ENCODE measurements around the gene RAB7B.

Gene RAB7B

GRCh38 chr1:206023695-206024094 lies 20.5 kb upstream of the RAB7B start, which contains the start of gene CTSE:
CTSE (minus strand) TSS chr1:206023895; CDS start chr1:206023791, 104 bp downstream.
- Histone ChIP-seq H3K4me1 (ENCODE audit: low read length) (no peaks in the 10 kb centered on the region), H3K36me3 (replicated peaks; ENCODE audit: insufficient read depth, low read length) (no peaks in the 10 kb centered on the region), H3K27me3 (replicated peaks; ENCODE audit: insufficient read depth, low read length) (no peaks in the 10 kb centered on the region), H3K9ac (ENCODE audit: low read length) (no peak within 1 kb of the TSS), H3K4me2 (ENCODE audit: low read depth, low read length) (no peak within 1 kb of the TSS), H3K27ac (ENCODE audit: low read length) (no peak within 1 kb of the TSS), H3K4me3 (ENCODE audit: low read length) (no peak within 1 kb of the TSS), H4K20me1 (ENCODE audit: insufficient read depth, low read length) (no peaks in the 10 kb centered on the region), H3K79me2 (ENCODE audit: low read length) (no peaks in the 10 kb centered on the region), H3K9me3 (replicated peaks; ENCODE audit: insufficient read depth, low read length) (no peaks in the 10 kb centered on the region), H2AFZ (ENCODE audit: low read length) (no peak within 1 kb of the TSS), H3F3A (ENCODE audit: insufficient read depth, low read length) (no peaks in the 10 kb centered on the region), H3K9me2 (replicated peaks; ENCODE audit: insufficient read depth, low read length) (no peaks in the 10 kb centered on the region)
- no peak for DNase-seq
- TF ChIP-seq EZH2 (optimal IDR thresholded peaks at IDR 0.05; ENCODE audit: low read depth, low read length) (no peak), CTCF (IDR thresholded peaks at IDR 0.05; ENCODE audit: low read length) (no peak), EZH2phosphoT487 (IDR thresholded peaks at IDR 0.05; ENCODE audit: low read length) (no peak)

- no peak overlapping the region for H3K4me3 ChIP-seq (ENCODE audit: low read length)
- no peak for TF ChIP-seq EZH2 (optimal IDR thresholded peaks at IDR 0.05; ENCODE audit: low read depth, low read length)
- no peak for TF ChIP-seq EZH2phosphoT487 (IDR thresholded peaks at IDR 0.05; ENCODE audit: low read length)
- TF ChIP-seq CTCF (IDR thresholded peaks at IDR 0.05; ENCODE audit: low read length), result no peak
- H3K36me3 ChIP-seq (replicated peaks; ENCODE audit: insufficient read depth, low read length), result no peaks in the 10 kb centered on the region
- H3F3A ChIP-seq (ENCODE audit: insufficient read depth, low read length), result no peaks in the 10 kb centered on the region
- no peak overlapping the region for H2AFZ ChIP-seq (ENCODE audit: low read length)
- no peak for DNase-seq
- no peak overlapping the region for H3K27ac ChIP-seq (ENCODE audit: low read length)
- no peaks in the 10 kb centered on the region for H3K9me3 ChIP-seq (replicated peaks; ENCODE audit: insufficient read depth, low read length)
- H3K4me1 ChIP-seq (ENCODE audit: low read length), result no peaks in the 10 kb centered on the region
- no peak overlapping the region for H3K9ac ChIP-seq (ENCODE audit: low read length)
- no peaks in the 10 kb centered on the region for H3K79me2 ChIP-seq (ENCODE audit: low read length)
- H4K20me1 ChIP-seq (ENCODE audit: insufficient read depth, low read length), result no peaks in the 10 kb centered on the region
- no peaks in the 10 kb centered on the region for H3K27me3 ChIP-seq (replicated peaks; ENCODE audit: insufficient read depth, low read length)
- H3K4me2 ChIP-seq (ENCODE audit: low read depth, low read length), result no peak overlapping the region
- no peaks in the 10 kb centered on the region for H3K9me2 ChIP-seq (replicated peaks; ENCODE audit: insufficient read depth, low read length)
These were observed 19.6 kb upstream of the RAB7B start for GRCh38 chr1:206022766-206023165.

GRCh38 chr1:206021626-206022365 lies 18.6 kb upstream of the RAB7B start:
- H3K4me2 ChIP-seq (ENCODE audit: low read depth, low read length), result no peak overlapping the region

More at GRCh38 chr1:206021626-206022365, 18.6 kb upstream of the RAB7B start:
- H3F3A ChIP-seq (ENCODE audit: insufficient read depth, low read length), result no peaks in the 10 kb centered on the region
- no peaks in the 10 kb centered on the region for H4K20me1 ChIP-seq (ENCODE audit: insufficient read depth, low read length)
- H3K4me3 ChIP-seq (ENCODE audit: low read length), result no peak overlapping the region
- H3K79me2 ChIP-seq (ENCODE audit: low read length), result no peaks in the 10 kb centered on the region
- no peak overlapping the region for H3K9ac ChIP-seq (ENCODE audit: low read length)
- no peak for DNase-seq
- TF ChIP-seq CTCF (IDR thresholded peaks at IDR 0.05; ENCODE audit: low read length) (no peak), EZH2phosphoT487 (IDR thresholded peaks at IDR 0.05; ENCODE audit: low read length) (no peak), EZH2 (optimal IDR thresholded peaks at IDR 0.05; ENCODE audit: low read depth, low read length) (no peak)
- H3K36me3 ChIP-seq (replicated peaks; ENCODE audit: insufficient read depth, low read length), result no peaks in the 10 kb centered on the region
- no peaks in the 10 kb centered on the region for H3K4me1 ChIP-seq (ENCODE audit: low read length)
- no peaks in the 10 kb centered on the region for H3K9me3 ChIP-seq (replicated peaks; ENCODE audit: insufficient read depth, low read length)
- H3K9me2 ChIP-seq (replicated peaks; ENCODE audit: insufficient read depth, low read length), result no peaks in the 10 kb centered on the region
- H3K27ac ChIP-seq (ENCODE audit: low read length), result no peak overlapping the region
- H3K27me3 ChIP-seq (replicated peaks; ENCODE audit: insufficient read depth, low read length), result no peaks in the 10 kb centered on the region
- no peak overlapping the region for H2AFZ ChIP-seq (ENCODE audit: low read length)

Data from MM.1S (cell line).